Keratinocyte (primary cell): Measurements from ENCODE around the gene ABL1. TPM values are rescaled to one million over a fixed set of nuclear protein-coding genes. Genes with fewer than 3 reads are reported as not detected.

ENCODE experiments used
- DNase-seq: peaks from one replicate; pipeline ENCODE4 v3.0.0-alpha.2; 2011; ENCODE audit warnings: low read depth, missing footprints, low spot score
- FAIRE-seq: peaks from 2 replicates; lab custom pipeline; 2011; peaks lifted over from hg19 to GRCh38; lab: Jason Lieb, UNC
- H2AFZ ChIP-seq: 2 replicates; pipeline ENCODE4 v1.6.0; 2012; ENCODE audit warnings: low read length, control low read depth, inconsistent platforms; ENCODE audit not compliant: control insufficient read depth
- H3K27ac ChIP-seq: 2 replicates; pipeline ENCODE4 v1.5.1; 2011; ENCODE audit warnings: low read length; ENCODE audit not compliant: control insufficient read depth, insufficient read depth
- H3K27me3 ChIP-seq: 3 replicates; pipeline ENCODE4 v1.6.0; 2011; ENCODE audit warnings: low read length; ENCODE audit not compliant: control insufficient read depth, insufficient read depth; ENCODE audit errors: extremely low read depth
- H3K36me3 ChIP-seq, 2 experiments: 2 replicates in 1 of 2; 3 replicates in 1 of 2; pipeline ENCODE4 v1.5.1; 2011; ENCODE audit warnings: low read length in 2 of 2, mild to moderate bottlenecking in 1 of 2; ENCODE audit not compliant: control insufficient read depth in 2 of 2, insufficient read depth in 2 of 2; ENCODE audit errors: extremely low read depth in 1 of 2
- H3K4me1 ChIP-seq: 3 replicates; pipeline ENCODE4 v1.5.1; 2011; ENCODE audit warnings: low read length; ENCODE audit not compliant: control insufficient read depth, insufficient read depth; ENCODE audit errors: extremely low read depth
- H3K4me2 ChIP-seq: 3 replicates; pipeline ENCODE4 v1.6.0; 2011; ENCODE audit warnings: low read depth, low read length; ENCODE audit not compliant: control insufficient read depth, insufficient read depth; ENCODE audit errors: extremely low read depth
- H3K4me3 ChIP-seq, 3 experiments: fragments of 200-600 bp in 1 of 3; sonication (generic) in 1 of 3; 2 replicates in 2 of 3; 3 replicates in 1 of 3; pipeline ENCODE4 v1.5.1; 2011 to 2016; ENCODE audit warnings: low read length in 3 of 3, mild to moderate bottlenecking in 3 of 3, control low read depth in 2 of 3, inconsistent platforms in 1 of 3, low read depth in 1 of 3, mixed read lengths in 1 of 3, mixed run types in 1 of 3, moderate library complexity in 1 of 3; ENCODE audit not compliant: control insufficient read depth in 2 of 3, insufficient read depth in 2 of 3; ENCODE audit errors: extremely low read depth in 1 of 3
- H3K79me2 ChIP-seq: 2 replicates; pipeline ENCODE4 v1.6.0; 2012; ENCODE audit warnings: low read length; ENCODE audit not compliant: control insufficient read depth, insufficient read depth
- H3K9ac ChIP-seq: 3 replicates; pipeline ENCODE4 v1.6.0; 2011; ENCODE audit warnings: low read length; ENCODE audit not compliant: control insufficient read depth, insufficient read depth; ENCODE audit errors: extremely low read depth
- H3K9me1 ChIP-seq: 3 replicates; pipeline ENCODE4 v1.6.0; 2011; ENCODE audit warnings: low read length; ENCODE audit not compliant: control insufficient read depth, insufficient read depth; ENCODE audit errors: extremely low read depth
- H3K9me3 ChIP-seq: 2 replicates; pipeline ENCODE4 v1.5.1; 2012; ENCODE audit warnings: low read depth, low read length; ENCODE audit not compliant: control insufficient read depth
- H4K20me1 ChIP-seq: 3 replicates; pipeline ENCODE4 v1.6.0; 2011; ENCODE audit warnings: low read length; ENCODE audit not compliant: control insufficient read depth, insufficient read depth; ENCODE audit errors: extremely low read depth
- EZH2 ChIP-seq: IDR thresholded peaks from one replicate; pipeline ENCODE4 v1.6.1; 2012; ENCODE audit warnings: inconsistent platforms, mild to moderate bottlenecking, low read length, moderate library complexity
- dilution Hi-C: fragments of 300-500 bp; cut with MboI; formaldehyde crosslinking; loops from one replicate; pipeline ENCODE4 v1.7.0; 2020; ENCODE audit warnings: low sequenced_read_pairs; ENCODE audit not compliant: extremely low pct_ligation_motif_present
- polyA plus RNA-seq, 5 experiments: library from polyadenylated mRNA; depleted of rRNA in 3 of 5; stranded (reverse) in 3 of 5; stranded (forward) in 1 of 5; unstranded in 1 of 5; fragments of >200 nt; gene quantifications; 1 replicate in 1 of 5; 2 replicates in 3 of 5; 3 replicates in 1 of 5; pipeline versions ENCODE4 v1.2.1 to v1.2.3, GENCODE V29; 2011 to 2012; ENCODE audit warnings: missing spikeins in 2 of 5, low read depth in 1 of 5, low replicate concordance in 1 of 5
- TF ChIP-seq, protein P1 (sequence below), 3 experiments: IDR thresholded peaks in 1 of 3; conservative IDR thresholded peaks in 1 of 3; optimal IDR thresholded peaks in 1 of 3; 2 replicates in 2 of 3; 3 replicates in 1 of 3; pipeline versions ENCODE3 to v1.5.1; 2011; ENCODE audit warnings: low read length in 3 of 3, mild to moderate bottlenecking in 3 of 3, moderate library complexity in 2 of 3, control low read depth in 1 of 3, inconsistent platforms in 1 of 3; ENCODE audit not compliant: insufficient read depth in 2 of 3; ENCODE audit errors: extremely low read depth in 1 of 3

Gene ABL1
- polyA plus RNA-seq, 1 donor (not counting 4 experiments of a cell fraction or from before 2014, with no cell fraction given) = 17.0 TPM

DNA sequence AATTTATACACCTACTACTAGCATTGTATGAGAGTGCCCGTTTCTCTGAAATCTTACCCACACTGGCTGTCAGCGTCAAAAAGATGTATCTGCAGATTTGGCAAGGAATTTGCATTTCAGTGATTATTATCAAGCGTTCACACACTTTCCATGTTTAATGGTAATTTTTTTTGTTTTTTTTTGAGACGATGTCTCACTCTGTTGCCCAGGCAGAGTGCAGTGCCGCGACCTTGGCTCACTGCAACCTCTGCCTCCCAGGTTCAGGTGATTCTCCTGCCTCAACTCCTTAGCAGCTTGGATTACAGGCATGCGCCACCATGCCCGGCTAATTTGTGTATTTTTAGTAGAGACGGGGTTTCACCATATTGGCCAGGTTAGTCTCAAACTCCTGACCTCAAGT is 14.3 kb downstream of the ABL1 start:
- peaks cover 3 to 4% of the 10 kb centered on the region in 2 experiments for H3K36me3 ChIP-seq
- H4K20me1 ChIP-seq = no peaks in the 10 kb centered on the region
- no peak overlapping the region for H3K9ac ChIP-seq
- no peak overlapping the region for H3K4me2 ChIP-seq
- no peak overlapping the region for H2AFZ ChIP-seq
- H3K9me3 ChIP-seq = no peaks in the 10 kb centered on the region
- H3K4me3 ChIP-seq = no peak overlapping the region
- DNase-seq = no peak
- H3K4me1 ChIP-seq = peaks cover 28% of the 10 kb centered on the region
- TF ChIP-seq EZH2 = no peak
- TF ChIP-seq, protein P1, sequence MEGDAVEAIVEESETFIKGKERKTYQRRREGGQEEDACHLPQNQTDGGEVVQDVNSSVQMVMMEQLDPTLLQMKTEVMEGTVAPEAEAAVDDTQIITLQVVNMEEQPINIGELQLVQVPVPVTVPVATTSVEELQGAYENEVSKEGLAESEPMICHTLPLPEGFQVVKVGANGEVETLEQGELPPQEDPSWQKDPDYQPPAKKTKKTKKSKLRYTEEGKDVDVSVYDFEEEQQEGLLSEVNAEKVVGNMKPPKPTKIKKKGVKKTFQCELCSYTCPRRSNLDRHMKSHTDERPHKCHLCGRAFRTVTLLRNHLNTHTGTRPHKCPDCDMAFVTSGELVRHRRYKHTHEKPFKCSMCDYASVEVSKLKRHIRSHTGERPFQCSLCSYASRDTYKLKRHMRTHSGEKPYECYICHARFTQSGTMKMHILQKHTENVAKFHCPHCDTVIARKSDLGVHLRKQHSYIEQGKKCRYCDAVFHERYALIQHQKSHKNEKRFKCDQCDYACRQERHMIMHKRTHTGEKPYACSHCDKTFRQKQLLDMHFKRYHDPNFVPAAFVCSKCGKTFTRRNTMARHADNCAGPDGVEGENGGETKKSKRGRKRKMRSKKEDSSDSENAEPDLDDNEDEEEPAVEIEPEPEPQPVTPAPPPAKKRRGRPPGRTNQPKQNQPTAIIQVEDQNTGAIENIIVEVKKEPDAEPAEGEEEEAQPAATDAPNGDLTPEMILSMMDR (optimal IDR thresholded peaks at IDR 0.05 in 1 of 3, IDR thresholded peaks at IDR 0.05 in 1 of 3, conservative IDR thresholded peaks at IDR 0.05 in 1 of 3; ENCODE audit: extremely low read depth in 1 of 3, insufficient read depth in 2 of 3, low read length in 3 of 3) = no peak
- dilution Hi-C loops = no loop called here
- H3K27ac ChIP-seq = no peak overlapping the region
- no peaks in the 10 kb centered on the region for H3K27me3 ChIP-seq
- FAIRE-seq = no peak
- H3K9me1 ChIP-seq = no peaks in the 10 kb centered on the region
- peaks cover 60% of the 10 kb centered on the region for H3K79me2 ChIP-seq

- peaks cover 42% of the 10 kb centered on the region for H3K79me2 ChIP-seq
- dilution Hi-C loops = no loop called here
- DNase-seq = no peak
These were observed 17.7 kb downstream of the ABL1 start for GRCh38 chr9:130852801-130853200.

More at GRCh38 chr9:130852801-130853200, 17.7 kb downstream of the ABL1 start:
- Histone ChIP-seq H3K4me3 (no peak overlapping the region), H3K36me3 (peaks cover 15 to 28% of the 10 kb centered on the region in 2 experiments), H4K20me1 (peaks cover 2% of the 10 kb centered on the region), H3K4me2 (no peak overlapping the region), H3K9me3 (no peaks in the 10 kb centered on the region), H3K27ac (no peak overlapping the region), H3K4me1 (peaks cover 3% of the 10 kb centered on the region), H3K27me3 (no peaks in the 10 kb centered on the region), H3K9ac (no peak overlapping the region), H3K9me1 (no peaks in the 10 kb centered on the region), H2AFZ (no peak overlapping the region)
- FAIRE-seq = no peak
- TF ChIP-seq, protein P1 (optimal IDR thresholded peaks at IDR 0.05 in 1 of 3, IDR thresholded peaks at IDR 0.05 in 1 of 3, conservative IDR thresholded peaks at IDR 0.05 in 1 of 3; ENCODE audit: extremely low read depth in 1 of 3, insufficient read depth in 2 of 3, low read length in 3 of 3) = no peak
- TF ChIP-seq EZH2 = no peak
